Adrenal gland (tissue), 5 donors: ENCODE results near the gene DLG2.

ENCODE experiments used
- POLR2A ChIP-seq, 2 donors: fragments of 450-650 bp; IDR thresholded peaks; one replicate each; pipeline ENCODE4 v1.6.1; 2017; ENCODE audit warnings: antibody characterized with exemption in 2 of 2, mild to moderate bottlenecking in 2 of 2, moderate library complexity in 1 of 2
- TF ChIP-seq, protein P1 (sequence below), 6 experiments: fragments of 450-650 bp in 4 of 6; fragments of 200-600 bp in 2 of 6; sonication (generic) in 1 of 6; IDR thresholded peaks; 1 replicate in 5 of 6; 2 replicates in 1 of 6; pipeline versions ENCODE4 v1.5.1 to v1.8.0; 2016 to 2021; ENCODE audit warnings: antibody characterized with exemption in 6 of 6, mild to moderate bottlenecking in 2 of 6, moderate library complexity in 1 of 6
- donor health status: DM: no; HTN: no; CAD: no.

DNA sequence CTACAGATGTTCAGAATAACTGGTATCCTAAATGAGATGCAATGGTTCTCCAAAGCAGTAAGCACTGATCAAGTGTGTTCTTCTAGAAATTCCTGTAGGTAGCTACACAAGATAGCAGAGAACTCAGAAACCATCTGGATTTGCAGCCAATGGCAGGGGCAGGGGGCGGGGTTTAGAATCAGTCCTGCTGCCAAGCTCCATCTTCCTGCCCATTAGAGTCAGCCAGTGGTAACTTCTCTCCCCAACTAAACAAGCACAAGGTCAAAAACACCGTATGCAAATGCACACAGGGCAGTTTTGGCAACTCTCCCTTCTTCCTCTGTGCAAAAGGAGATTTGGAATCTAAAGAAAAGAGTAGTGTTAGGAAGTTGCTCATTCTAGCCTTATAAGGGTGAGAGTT, 2103.5 kb downstream of the DLG2 start:
- no peak for TF ChIP-seq POLR2A (IDR thresholded peaks at IDR 0.05)
- TF ChIP-seq, protein P1, sequence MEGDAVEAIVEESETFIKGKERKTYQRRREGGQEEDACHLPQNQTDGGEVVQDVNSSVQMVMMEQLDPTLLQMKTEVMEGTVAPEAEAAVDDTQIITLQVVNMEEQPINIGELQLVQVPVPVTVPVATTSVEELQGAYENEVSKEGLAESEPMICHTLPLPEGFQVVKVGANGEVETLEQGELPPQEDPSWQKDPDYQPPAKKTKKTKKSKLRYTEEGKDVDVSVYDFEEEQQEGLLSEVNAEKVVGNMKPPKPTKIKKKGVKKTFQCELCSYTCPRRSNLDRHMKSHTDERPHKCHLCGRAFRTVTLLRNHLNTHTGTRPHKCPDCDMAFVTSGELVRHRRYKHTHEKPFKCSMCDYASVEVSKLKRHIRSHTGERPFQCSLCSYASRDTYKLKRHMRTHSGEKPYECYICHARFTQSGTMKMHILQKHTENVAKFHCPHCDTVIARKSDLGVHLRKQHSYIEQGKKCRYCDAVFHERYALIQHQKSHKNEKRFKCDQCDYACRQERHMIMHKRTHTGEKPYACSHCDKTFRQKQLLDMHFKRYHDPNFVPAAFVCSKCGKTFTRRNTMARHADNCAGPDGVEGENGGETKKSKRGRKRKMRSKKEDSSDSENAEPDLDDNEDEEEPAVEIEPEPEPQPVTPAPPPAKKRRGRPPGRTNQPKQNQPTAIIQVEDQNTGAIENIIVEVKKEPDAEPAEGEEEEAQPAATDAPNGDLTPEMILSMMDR (IDR thresholded peaks at IDR 0.05), result no peak
